ENCODE results near the gene KLHL35. TPM values are rescaled to one million over a fixed set of nuclear protein-coding genes. Genes with fewer than 3 reads are reported as not detected.

Gene KLHL35
- total RNA-seq, 1 donor from 2014 or later: 2.6 TPM

- no peak for TF ChIP-seq CTCF (IDR thresholded peaks at IDR 0.05)
- intact Hi-C loops (cut with DNase I): no loop called here
- DNase-seq (no peak), ATAC-seq (no peak)
- H3K4me1 ChIP-seq: peaks cover 43% of the 10 kb centered on the region
- H3K9me3 ChIP-seq: no peaks in the 10 kb centered on the region
- H3K36me3 ChIP-seq: peaks cover 80% of the 10 kb centered on the region
- no peaks in the 10 kb centered on the region for H3K27me3 ChIP-seq (ENCODE audit: low read depth)
- no peak overlapping the region for H3K4me3 ChIP-seq
- no peak overlapping the region for H3K27ac ChIP-seq
Measured at GRCh38 chr11:75403983-75404658, 28.9 kb downstream of the KLHL35 start.

GRCh38 chr11:75403037-75403436 lies 30.0 kb downstream of the KLHL35 start:
- H3K4me1 ChIP-seq: peaks cover 38% of the 10 kb centered on the region
- H3K27ac ChIP-seq: no peak overlapping the region
- no peak for DNase-seq
- no peaks in the 10 kb centered on the region for H3K27me3 ChIP-seq (ENCODE audit: low read depth)
- H3K4me3 ChIP-seq: no peak overlapping the region
- peaks cover 72% of the 10 kb centered on the region for H3K36me3 ChIP-seq
- TF ChIP-seq CTCF (IDR thresholded peaks at IDR 0.05): no peak
- H3K9me3 ChIP-seq: no peaks in the 10 kb centered on the region
- no peak for ATAC-seq
- intact Hi-C loops (cut with DNase I): no loop called here

GRCh38 chr11:75402002-75402773 lies 30.8 kb downstream of the KLHL35 start:
- no peaks in the 10 kb centered on the region for H3K9me3 ChIP-seq
- H3K4me3 ChIP-seq: no peak overlapping the region
- H3K36me3 ChIP-seq: peaks cover 64% of the 10 kb centered on the region
- no peak for ATAC-seq
- no peaks in the 10 kb centered on the region for H3K27me3 ChIP-seq (ENCODE audit: low read depth)
- no peak for DNase-seq
- intact Hi-C loops (cut with DNase I): no loop called here
- H3K4me1 ChIP-seq: peaks cover 35% of the 10 kb centered on the region
- no peak for TF ChIP-seq CTCF (IDR thresholded peaks at IDR 0.05)
- no peak overlapping the region for H3K27ac ChIP-seq

GRCh38 chr11:75400146-75400865 lies 32.7 kb downstream of the KLHL35 start:
- Histone ChIP-seq H3K27ac (peak overlapping the region; percentile 95), H3K36me3 (peaks cover 45% of the 10 kb centered on the region), H3K4me1 (peaks cover 35% of the 10 kb centered on the region), H3K4me3 (peak overlapping the region; percentile 82), H3K9me3 (no peaks in the 10 kb centered on the region), H3K27me3 (ENCODE audit: low read depth) (no peaks in the 10 kb centered on the region)
- no peak for DNase-seq
- intact Hi-C loops (cut with DNase I): no loop called here
- no peak for TF ChIP-seq CTCF (IDR thresholded peaks at IDR 0.05)
- peak; percentile 3 to 29 for ATAC-seq

GRCh38 chr11:75399344-75400145 lies 33.5 kb downstream of the KLHL35 start, which contains the start of gene RPS3:
RPS3 (plus strand) TSS chr11:75399518; CDS start chr11:75399548, 30 bp downstream.
- no peaks in the 10 kb centered on the region for H3K27me3 ChIP-seq (ENCODE audit: low read depth)
- peaks cover 37% of the 10 kb centered on the region for H3K36me3 ChIP-seq
- intact Hi-C loops (cut with DNase I): no loop called here
- H3K9me3 ChIP-seq: no peaks in the 10 kb centered on the region
- H3K4me1 ChIP-seq: peaks cover 35% of the 10 kb centered on the region
- H3K27ac ChIP-seq: peak within 1 kb of the TSS; percentile 95
- peak; percentile 96 for DNase-seq
- H3K4me3 ChIP-seq: peak within 1 kb of the TSS; percentile 82
- no peak for TF ChIP-seq CTCF (IDR thresholded peaks at IDR 0.05)
- peak; percentile 97 to 98 for ATAC-seq

All from lower lobe of right lung (tissue), 2 donors.